GM08714 (cell line): Measurements from ENCODE around the gene DNAJC18.
"Not testable (repeated sequence)": the region's sequence is repeated elsewhere in the genome, so short reads cannot be mapped to it uniquely, and the experiment has no call there.

ENCODE experiments used
- H3K4me3 ChIP-seq: fragments of 200-500 bp; sonication (Bioruptor generic); 2 replicates; pipeline ENCODE4 v1.5.1; 2014; ENCODE audit warnings: mild to moderate bottlenecking, low read length, inconsistent platforms
- ZNF274 ChIP-seq: IDR thresholded peaks from 2 replicates; pipeline ENCODE4 v1.6.1; 2012; ENCODE audit warnings: mild to moderate bottlenecking, low read depth, low read length

Gene DNAJC18

GRCh38 chr5:139453683-139454567, 14.6 kb upstream of the DNAJC18 start:
- no peak for TF ChIP-seq ZNF274
- no peak overlapping the region for H3K4me3 ChIP-seq

GRCh38 chr5:139451878-139452660, 12.7 kb upstream of the DNAJC18 start:
- H3K4me3 ChIP-seq = no peak overlapping the region
- TF ChIP-seq ZNF274 = no peak

GRCh38 chr5:139451176-139451575, 11.9 kb upstream of the DNAJC18 start:
- no peak overlapping the region for H3K4me3 ChIP-seq
- no peak for TF ChIP-seq ZNF274

- TF ChIP-seq ZNF274 = no peak
Observed at GRCh38 chr5:139446956-139447779, 7.8 kb upstream of the DNAJC18 start.

GRCh38 chr5:139445325-139446170, 6.2 kb upstream of the DNAJC18 start:
- no peak for TF ChIP-seq ZNF274
- no peak overlapping the region for H3K4me3 ChIP-seq

More at GRCh38 chr5:139446956-139447779, 7.8 kb upstream of the DNAJC18 start:
- H3K4me3 ChIP-seq = no peak overlapping the region

- TF ChIP-seq ZNF274 = no peak
- H3K4me3 ChIP-seq = no peak overlapping the region
Observed at GRCh38 chr5:139443831-139444453, 4.6 kb upstream of the DNAJC18 start.

GRCh38 chr5:139440416-139440815, 1.1 kb upstream of the DNAJC18 start:
- H3K4me3 ChIP-seq = not testable (repeated sequence)

GRCh38 chr5:139438707-139439012, 665 bp downstream of the DNAJC18 start:
- no peak for TF ChIP-seq ZNF274
- H3K4me3 ChIP-seq = peak overlapping the region; percentile 51

- no peak for TF ChIP-seq ZNF274
- no peak overlapping the region for H3K4me3 ChIP-seq
Observed at GRCh38 chr5:139435676-139436075, 3.6 kb downstream of the DNAJC18 start.

GRCh38 chr5:139431706-139432105, 7.6 kb downstream of the DNAJC18 start:
- no peak for TF ChIP-seq ZNF274
- no peak overlapping the region for H3K4me3 ChIP-seq

GRCh38 chr5:139430015-139430414, 9.3 kb downstream of the DNAJC18 start:
- H3K4me3 ChIP-seq = no peak overlapping the region
- no peak for TF ChIP-seq ZNF274

GRCh38 chr5:139426203-139426885, 13.0 kb downstream of the DNAJC18 start:
- no peak for TF ChIP-seq ZNF274

More at GRCh38 chr5:139426203-139426885, 13.0 kb downstream of the DNAJC18 start:
- no peak overlapping the region for H3K4me3 ChIP-seq
